Cardiac muscle cell (in vitro differentiated cells and primary cell): ENCODE data around the gene TNRC6C. TPM values are rescaled to one million over a fixed set of nuclear protein-coding genes. Genes with fewer than 3 reads are reported as not detected.

Experiments used
- DNase-seq, 2 donors: peaks; one replicate each; pipeline versions ENCODE4 v3.0.0 to v3.0.0-alpha.2; 2010 to 2017; ENCODE audit warnings: low read depth in 1 of 2, low spot score in 1 of 2
- H3K27ac ChIP-seq: fragments of 200-600 bp; sonication (generic); 2 replicates; pipeline ENCODE4 v1.5.1; 2016
- H3K27me3 ChIP-seq: fragments of 200-600 bp; sonication (generic); 2 replicates; pipeline ENCODE4 v1.6.0; 2016; ENCODE audit warnings: control low read depth
- H3K36me3 ChIP-seq: fragments of 200-600 bp; sonication (generic); 2 replicates; pipeline ENCODE4 v1.5.1; 2016; ENCODE audit warnings: control low read depth
- H3K4me1 ChIP-seq: fragments of 200-600 bp; sonication (generic); 2 replicates; pipeline ENCODE4 v1.8.1; 2017; ENCODE audit warnings: low read depth, mild to moderate bottlenecking, mixed run types
- H3K4me3 ChIP-seq: fragments of 200-600 bp; sonication (generic); 2 replicates; pipeline ENCODE4 v1.5.1; 2016; ENCODE audit warnings: mild to moderate bottlenecking
- H3K9me3 ChIP-seq: fragments of 200-600 bp; sonication (generic); 2 replicates; pipeline ENCODE4 v1.5.1; 2017; ENCODE audit warnings: low read depth, mild to moderate bottlenecking, control low read depth
- CTCF ChIP-seq: IDR thresholded peaks from 2 replicates; pipeline ENCODE4 v1.5.1; 2012; ENCODE audit warnings: low read depth, mild to moderate bottlenecking, low read length
- polyA plus RNA-seq: library from polyadenylated mRNA; unstranded; fragments of >200 nt; fragmentation: Nextera tagmentation; extraction: Ambion mirVana; gene quantifications from 2 replicates; pipeline ENCODE4 v1.2.1, GENCODE V29; 2016
- total RNA-seq: library from RNA; depleted of rRNA; stranded (reverse); fragments of >200 nt; gene quantifications from 2 replicates; pipeline ENCODE4 v1.2.3, GENCODE V29; 2016

TNRC6C gene
- total and polyA plus RNA-seq, 2 experiments from 2014 or later, result 6.5 to 13.3 TPM

- Histone ChIP-seq H3K4me1 (no peaks in the 10 kb centered on the region), H3K27me3 (no peaks in the 10 kb centered on the region), H3K27ac (no peak overlapping the region), H3K9me3 (no peaks in the 10 kb centered on the region), H3K4me3 (no peak overlapping the region), H3K36me3 (peaks cover 3% of the 10 kb centered on the region)
- DNase-seq, result no peak
- no peak for TF ChIP-seq CTCF
These were observed 53.9 kb downstream of the TNRC6C start for GRCh38 chr17:78012428-78012827.

GRCh38 chr17:78013683-78014467 is 55.4 kb downstream of the TNRC6C start:
- peak; percentile 82 for TF ChIP-seq CTCF
- Histone ChIP-seq H3K27ac (no peak overlapping the region), H3K9me3 (no peaks in the 10 kb centered on the region), H3K4me1 (no peaks in the 10 kb centered on the region), H3K4me3 (no peak overlapping the region), H3K36me3 (peaks cover 3% of the 10 kb centered on the region), H3K27me3 (no peaks in the 10 kb centered on the region)
- peak; percentile 74 to 89 for DNase-seq

GRCh38 chr17:78014646-78015045 is 56.1 kb downstream of the TNRC6C start:
- peaks cover 5% of the 10 kb centered on the region for H3K4me1 ChIP-seq
- H3K9me3 ChIP-seq, result no peaks in the 10 kb centered on the region
- H3K27ac ChIP-seq, result no peak overlapping the region
- H3K36me3 ChIP-seq, result peaks cover under 1% of the 10 kb centered on the region
- no peak overlapping the region for H3K4me3 ChIP-seq
- H3K27me3 ChIP-seq, result no peaks in the 10 kb centered on the region
- TF ChIP-seq CTCF, result no peak
- DNase-seq, result no peak

GRCh38 chr17:78016852-78017251 is 58.3 kb downstream of the TNRC6C start:
- peak overlapping the region; percentile 24 for H3K27ac ChIP-seq
- H3K27me3 ChIP-seq, result no peaks in the 10 kb centered on the region
- no peak for TF ChIP-seq CTCF
- DNase-seq, result no peak
- H3K9me3 ChIP-seq, result no peaks in the 10 kb centered on the region
- no peaks in the 10 kb centered on the region for H3K36me3 ChIP-seq
- peaks cover 12% of the 10 kb centered on the region for H3K4me1 ChIP-seq
- no peak overlapping the region for H3K4me3 ChIP-seq

GRCh38 chr17:78019367-78019975 is 61.0 kb downstream of the TNRC6C start:
- Histone ChIP-seq H3K27ac (no peak overlapping the region), H3K36me3 (no peaks in the 10 kb centered on the region), H3K27me3 (no peaks in the 10 kb centered on the region), H3K9me3 (no peaks in the 10 kb centered on the region), H3K4me1 (peaks cover 12% of the 10 kb centered on the region), H3K4me3 (no peak overlapping the region)
- TF ChIP-seq CTCF, result peak; percentile 53
- peak in 1 of 2 donors; percentile 58 for DNase-seq
